WI38 (cell line): ENCODE results near the gene CFAP77.

Source experiments
- H3K4me3 ChIP-seq: 2 replicates; pipeline ENCODE4 v1.5.1; 2011; ENCODE audit warnings: low read depth, mild to moderate bottlenecking, control low read depth, low read length
- TF ChIP-seq, protein P1 (sequence below): IDR thresholded peaks from 2 replicates; pipeline ENCODE4 v1.5.1; 2012; ENCODE audit warnings: low read depth, mild to moderate bottlenecking, control low read depth, low read length

Gene CFAP77

DNA sequence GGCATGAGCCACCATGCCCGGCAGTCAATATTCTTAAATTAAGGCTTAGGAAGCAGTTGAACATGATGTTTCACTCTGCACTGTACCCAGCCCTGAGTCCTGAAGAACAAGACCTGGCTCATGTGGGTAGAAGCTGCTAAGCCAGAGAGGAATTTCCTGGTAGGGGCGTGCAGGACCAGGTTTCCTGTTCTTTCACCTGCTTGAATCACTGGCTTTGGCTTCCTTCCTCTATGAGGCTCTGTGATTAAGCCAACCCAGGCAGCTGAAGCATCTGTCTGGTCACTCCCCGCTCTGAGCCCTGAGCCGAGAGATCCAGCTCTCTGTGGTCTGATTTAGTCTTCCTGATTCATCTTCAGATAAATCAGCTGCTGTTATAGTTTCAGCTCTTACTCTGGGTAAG is 29.1 kb downstream of the CFAP77 start:
- TF ChIP-seq, protein P1, sequence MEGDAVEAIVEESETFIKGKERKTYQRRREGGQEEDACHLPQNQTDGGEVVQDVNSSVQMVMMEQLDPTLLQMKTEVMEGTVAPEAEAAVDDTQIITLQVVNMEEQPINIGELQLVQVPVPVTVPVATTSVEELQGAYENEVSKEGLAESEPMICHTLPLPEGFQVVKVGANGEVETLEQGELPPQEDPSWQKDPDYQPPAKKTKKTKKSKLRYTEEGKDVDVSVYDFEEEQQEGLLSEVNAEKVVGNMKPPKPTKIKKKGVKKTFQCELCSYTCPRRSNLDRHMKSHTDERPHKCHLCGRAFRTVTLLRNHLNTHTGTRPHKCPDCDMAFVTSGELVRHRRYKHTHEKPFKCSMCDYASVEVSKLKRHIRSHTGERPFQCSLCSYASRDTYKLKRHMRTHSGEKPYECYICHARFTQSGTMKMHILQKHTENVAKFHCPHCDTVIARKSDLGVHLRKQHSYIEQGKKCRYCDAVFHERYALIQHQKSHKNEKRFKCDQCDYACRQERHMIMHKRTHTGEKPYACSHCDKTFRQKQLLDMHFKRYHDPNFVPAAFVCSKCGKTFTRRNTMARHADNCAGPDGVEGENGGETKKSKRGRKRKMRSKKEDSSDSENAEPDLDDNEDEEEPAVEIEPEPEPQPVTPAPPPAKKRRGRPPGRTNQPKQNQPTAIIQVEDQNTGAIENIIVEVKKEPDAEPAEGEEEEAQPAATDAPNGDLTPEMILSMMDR: no peak

DNA sequence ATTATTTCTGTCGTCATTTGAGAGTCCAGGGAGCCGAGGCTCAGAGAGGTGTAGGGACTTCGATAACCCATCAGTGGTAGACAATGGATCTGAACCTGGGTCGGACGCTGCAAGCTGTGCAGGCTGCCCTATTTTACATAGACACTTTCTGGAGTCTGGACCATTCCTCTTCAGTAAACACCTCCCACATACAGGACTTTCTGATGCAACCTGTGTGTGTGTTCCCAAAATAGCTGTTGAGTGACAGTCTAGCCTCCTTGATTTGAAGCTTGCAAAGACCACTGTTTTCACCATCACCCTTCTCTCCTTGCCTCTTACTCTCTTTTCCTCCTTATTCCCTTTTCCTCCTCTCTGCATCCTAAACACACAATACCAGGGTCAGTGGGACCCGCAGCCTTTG is 30.7 kb downstream of the CFAP77 start:
- H3K4me3 ChIP-seq: no peak overlapping the region

More for the DNA sequence above, 29.1 kb downstream of the CFAP77 start:
- H3K4me3 ChIP-seq: no peak overlapping the region

DNA sequence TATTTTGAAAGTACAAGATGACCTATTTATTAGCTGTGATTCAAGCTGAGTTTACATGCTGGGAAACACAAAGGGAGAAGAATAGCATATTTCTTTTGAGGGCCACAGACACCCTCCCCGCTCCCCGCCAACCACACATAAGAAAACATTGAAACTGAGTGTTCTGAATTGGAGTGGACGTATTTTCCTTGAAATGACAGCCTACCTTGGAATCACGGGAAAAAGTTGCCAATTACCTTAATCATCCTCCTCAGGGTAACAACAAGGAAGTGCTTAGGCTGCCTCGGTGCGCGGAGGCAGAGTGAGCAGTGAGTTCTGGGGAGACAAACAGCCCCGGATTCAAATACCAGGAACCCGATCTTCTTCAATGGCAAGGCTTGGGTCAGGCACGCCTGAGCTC is 31.4 kb downstream of the CFAP77 start:
- no peak overlapping the region for H3K4me3 ChIP-seq
- TF ChIP-seq, protein P1: no peak

More for the DNA sequence above, 30.7 kb downstream of the CFAP77 start:
- TF ChIP-seq, protein P1: no peak

DNA sequence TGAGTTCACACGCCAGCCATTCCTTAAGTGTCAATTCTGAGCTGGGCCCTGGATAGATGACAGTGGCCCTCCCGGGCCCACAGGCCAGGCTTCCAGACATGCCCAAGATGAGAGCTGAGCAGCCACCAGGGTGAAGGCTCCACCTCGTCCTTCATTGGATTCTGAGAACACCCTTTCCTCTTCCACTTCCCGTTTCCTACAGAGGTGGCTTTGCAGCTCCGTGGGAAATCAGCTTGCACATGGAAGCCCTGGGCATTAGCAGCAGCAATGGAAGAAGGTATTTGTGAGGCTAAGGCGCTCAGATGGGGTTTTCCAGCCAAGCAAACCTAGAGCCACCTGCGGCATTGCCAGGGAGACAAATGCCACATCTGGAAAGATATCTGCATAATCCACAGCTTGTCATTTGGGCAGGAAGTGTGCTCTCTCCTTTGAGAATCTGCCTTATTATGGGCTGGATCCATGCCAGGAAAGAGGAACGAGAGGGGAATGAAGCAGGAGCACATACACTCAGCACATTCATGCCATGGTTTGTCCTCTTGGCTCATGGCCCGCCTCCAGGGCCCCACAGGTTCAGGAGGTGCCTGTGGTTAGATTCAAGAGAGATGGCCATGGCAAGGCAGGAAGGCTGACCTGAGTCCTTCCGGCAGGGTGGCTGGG is 34.1 kb downstream of the CFAP77 start:
- no peak overlapping the region for H3K4me3 ChIP-seq
- TF ChIP-seq, protein P1: no peak

DNA sequence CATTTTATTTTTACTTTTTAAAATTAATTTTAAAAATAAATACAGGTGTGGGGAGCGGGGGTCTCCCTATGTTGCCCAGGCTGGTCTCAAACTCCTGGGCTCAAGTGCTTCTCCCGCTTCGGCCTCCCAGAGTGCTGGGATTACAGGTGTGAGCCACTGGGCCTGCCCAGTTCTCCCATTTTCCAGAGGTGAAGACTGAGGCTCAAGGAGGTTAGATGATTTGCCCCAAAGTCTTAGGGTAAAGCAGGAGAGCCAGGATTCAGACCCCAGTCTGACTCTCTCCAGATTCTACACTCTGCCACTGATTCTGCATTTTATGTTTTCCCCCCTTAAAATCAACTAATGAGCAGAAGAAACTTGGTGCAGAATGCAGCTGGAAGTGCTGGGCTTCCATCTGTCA is 36.9 kb downstream of the CFAP77 start:
- no peak overlapping the region for H3K4me3 ChIP-seq
- TF ChIP-seq, protein P1: no peak

DNA sequence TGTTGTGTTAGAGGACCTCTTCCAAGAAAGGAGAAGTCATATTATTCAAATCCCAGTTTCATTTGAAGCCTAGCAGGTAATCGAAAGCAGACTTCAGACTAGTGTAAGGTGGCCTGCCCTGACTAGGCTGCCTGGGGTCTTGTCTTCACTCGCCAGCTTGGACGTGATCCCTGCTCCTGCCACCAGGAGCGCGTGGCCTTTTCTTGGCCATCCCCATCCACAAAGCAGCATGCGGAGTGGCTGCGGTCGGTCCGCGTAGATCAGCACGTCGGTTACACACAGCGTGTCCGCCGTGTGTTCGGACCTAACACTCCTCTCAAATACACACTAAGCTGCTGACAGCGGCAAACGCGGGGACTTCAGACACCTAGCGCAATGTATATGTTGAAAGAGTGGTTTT is 37.3 kb downstream of the CFAP77 start:
- H3K4me3 ChIP-seq: no peak overlapping the region
- TF ChIP-seq, protein P1: no peak

DNA sequence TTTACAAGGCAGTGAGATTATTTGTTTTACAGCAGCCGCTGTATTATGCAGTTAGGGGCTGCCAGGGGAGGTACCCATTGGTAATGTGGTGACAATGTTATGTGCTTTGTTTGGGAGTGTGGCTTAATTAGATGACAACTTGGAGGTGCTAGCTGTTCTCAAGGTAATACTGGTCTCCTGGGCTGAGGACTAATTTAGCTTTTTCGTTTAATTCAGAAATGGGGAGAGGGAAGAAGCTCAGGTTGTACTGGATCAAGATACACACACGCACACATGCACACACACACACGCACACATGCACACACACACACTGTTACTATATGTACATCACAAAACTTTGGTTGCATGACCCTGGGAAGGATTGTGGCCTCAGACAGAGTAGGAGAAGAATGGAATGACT is 37.9 kb downstream of the CFAP77 start:
- no peak overlapping the region for H3K4me3 ChIP-seq
- TF ChIP-seq, protein P1: no peak
